ENCODE results near the gene PARD3B.

- TF ChIP-seq CTCF (IDR thresholded peaks at IDR 0.05; ENCODE audit: insufficient read depth, low read length, poor library complexity, severe bottlenecking) (no peak), EZH2phosphoT487 (conservative IDR thresholded peaks at IDR 0.05; ENCODE audit: low read length) (no peak)
Observed at GRCh38 chr2:205187731-205188130, 642.5 kb downstream of the PARD3B start.

Measured in SU-DHL-6 (cell line).